Ovary (tissue), 3 donors: Measurements from ENCODE around the gene SETBP1.

Source experiments
- CTCF ChIP-seq, 3 donors: fragments of 450-650 bp in 2 of 3; fragments of 200-600 bp in 1 of 3; IDR thresholded peaks; one replicate each; pipeline versions ENCODE4 v1.5.1 to v1.8.0; 2016 to 2022; ENCODE audit warnings: antibody characterized with exemption in 3 of 3, mild to moderate bottlenecking in 1 of 3
- EP300 ChIP-seq: sonication (generic); formaldehyde crosslinking; IDR thresholded peaks from one replicate; pipeline ENCODE4 v1.6.1; 2017; ENCODE audit warnings: antibody characterized with exemption
- donor health status: DM: no; HTN: no; CAD: no.

GRCh38 chr18:44893045-44893706 is 212.5 kb downstream of the SETBP1 start:
- TF ChIP-seq CTCF (IDR thresholded peaks at IDR 0.05) (no peak), EP300 (no peak)
